Uterus (tissue), 4 donors: ENCODE results near the gene PRPF18. TPM values are rescaled to one million over a fixed set of nuclear protein-coding genes. Genes with fewer than 3 reads are reported as not detected.

Experiments used
- DNase-seq, 2 donors: peaks; one replicate each; pipeline ENCODE4 v3.0.0-alpha.2; 2019 to 2020
- H3K27ac ChIP-seq, 2 donors: fragments of 200-600 bp; sonication (generic); 1 replicate in 1 of 2; 2 replicates in 1 of 2; pipeline ENCODE4 v1.5.1; 2016 to 2018
- H3K27me3 ChIP-seq, 2 donors: fragments of 200-600 bp; sonication (generic); one replicate each; pipeline ENCODE4 v1.5.1; 2018 to 2019; ENCODE audit warnings: control low read depth in 1 of 2
- H3K36me3 ChIP-seq, 2 donors: fragments of 200-600 bp; sonication (generic); one replicate each; pipeline ENCODE4 v1.5.1; 2019; ENCODE audit warnings: control low read depth in 1 of 2
- H3K4me1 ChIP-seq, 2 donors: fragments of 200-600 bp; sonication (generic); one replicate each; pipeline ENCODE4 v1.5.1; 2018 to 2019; ENCODE audit warnings: control low read depth in 1 of 2
- H3K4me3 ChIP-seq, 2 donors: fragments of 200-600 bp; sonication (generic); 1 replicate in 1 of 2; 2 replicates in 1 of 2; pipeline ENCODE4 v1.5.1; 2018 to 2019; ENCODE audit warnings: mild to moderate bottlenecking in 1 of 2
- H3K9me3 ChIP-seq, 2 donors: fragments of 200-600 bp; sonication (generic); one replicate each; pipeline ENCODE4 v1.5.1; 2019; ENCODE audit warnings: control low read depth in 1 of 2
- CTCF ChIP-seq, 4 experiments: fragments of 200-600 bp in 2 of 4; fragments of 450-650 bp in 2 of 4; sonication (generic) in 2 of 4; IDR thresholded peaks; one replicate each; pipeline ENCODE4 v1.5.1; 2016 to 2019; ENCODE audit warnings: antibody characterized with exemption in 4 of 4, mild to moderate bottlenecking in 2 of 4, moderate library complexity in 1 of 4
- POLR2A ChIP-seq, 2 donors: fragments of 450-650 bp; IDR thresholded peaks; one replicate each; pipeline ENCODE4 v1.6.1; 2016; ENCODE audit warnings: antibody characterized with exemption in 2 of 2, mild to moderate bottlenecking in 1 of 2, moderate library complexity in 1 of 2
- intact Hi-C: fragments of 100-400 bp; cut with DNase I; formaldehyde crosslinking; loops from one replicate; pipeline ENCODE4 v1.15.1; 2023; ENCODE audit warnings: low total_unique reads
- total RNA-seq, 4 donors: library from RNA; depleted of rRNA in 3 of 4; stranded (reverse); fragments of >200 nt in 3 of 4; gene quantifications; one replicate each; pipeline versions ENCODE4 v1.1.0 to v1.2.4, GENCODE V29; 2014 to 2023
- donor health status: DM: yes; HTN: yes; CAD: no.

Gene PRPF18
- total RNA-seq, 4 donors from 2014 or later, result 5.6 to 61.4 (median 22.5) TPM

GRCh38 chr10:13669182-13669855 is 82.6 kb downstream of the PRPF18 start:
- H3K27me3 ChIP-seq, result no peaks in the 10 kb centered on the region
- no peaks in the 10 kb centered on the region for H3K4me1 ChIP-seq
- intact Hi-C loops, result no loop called here
- H3K4me3 ChIP-seq, result no peak overlapping the region
- H3K27ac ChIP-seq, result no peak overlapping the region
- TF ChIP-seq POLR2A (IDR thresholded peaks at IDR 0.05) (no peak), CTCF (IDR thresholded peaks at IDR 0.05) (no peak)
- H3K36me3 ChIP-seq, result no peaks in the 10 kb centered on the region
- DNase-seq, result no peak
- H3K9me3 ChIP-seq, result no peaks in the 10 kb centered on the region

DNA sequence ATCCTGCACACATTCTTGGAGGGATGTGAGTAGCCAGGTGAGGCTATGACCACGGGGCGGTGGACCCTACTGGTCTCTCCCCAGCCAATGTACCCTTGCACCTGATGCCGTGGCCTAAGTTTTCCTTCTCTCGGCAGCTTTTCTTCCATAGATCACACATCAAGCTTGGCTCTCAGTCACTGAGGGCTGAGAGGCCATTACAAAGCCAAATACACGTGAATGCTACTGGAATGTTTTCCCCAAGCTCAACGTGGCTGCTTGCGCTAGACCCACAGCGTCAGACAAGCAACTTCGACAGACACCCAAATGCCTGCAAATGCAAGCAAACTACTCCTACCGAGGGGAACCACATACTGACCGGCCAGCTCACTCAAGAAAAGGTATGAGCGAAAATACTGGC is 83.1 kb downstream of the PRPF18 start:
- H3K27me3 ChIP-seq, result no peaks in the 10 kb centered on the region
- no peak for TF ChIP-seq CTCF (IDR thresholded peaks at IDR 0.05)
- TF ChIP-seq POLR2A (IDR thresholded peaks at IDR 0.05), result no peak
- DNase-seq, result no peak
- intact Hi-C loops, result no loop called here
- no peaks in the 10 kb centered on the region for H3K36me3 ChIP-seq
- H3K4me1 ChIP-seq, result no peaks in the 10 kb centered on the region
- H3K9me3 ChIP-seq, result no peaks in the 10 kb centered on the region
- no peak overlapping the region for H3K27ac ChIP-seq
- H3K4me3 ChIP-seq, result no peak overlapping the region

- intact Hi-C loops, result no loop called here
- Histone ChIP-seq H3K27ac (no peak overlapping the region), H3K9me3 (no peaks in the 10 kb centered on the region), H3K36me3 (no peaks in the 10 kb centered on the region), H3K4me3 (no peak overlapping the region), H3K27me3 (no peaks in the 10 kb centered on the region), H3K4me1 (no peaks in the 10 kb centered on the region)
- TF ChIP-seq POLR2A (IDR thresholded peaks at IDR 0.05) (no peak), CTCF (IDR thresholded peaks at IDR 0.05) (no peak)
- no peak for DNase-seq
Observed at GRCh38 chr10:13670311-13670710, 83.5 kb downstream of the PRPF18 start.

DNA sequence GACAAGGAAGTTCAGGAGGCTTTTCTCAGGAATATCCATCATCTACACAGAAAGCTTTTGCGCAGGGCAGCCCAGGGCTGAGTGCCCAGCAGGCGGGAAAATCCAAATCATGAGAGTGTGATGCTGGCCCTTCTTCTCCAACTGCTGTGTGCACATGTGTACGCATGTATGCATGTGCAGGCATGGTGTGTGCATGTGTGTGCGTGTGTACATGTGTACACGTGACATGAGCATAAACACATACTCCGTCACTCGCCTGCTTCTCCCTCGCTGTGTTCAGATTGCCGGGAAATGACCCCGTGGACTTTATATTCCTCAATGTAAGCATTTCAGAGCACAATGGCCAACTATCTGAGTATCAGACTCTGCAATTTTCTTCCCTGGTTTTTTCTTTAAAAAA is 85.1 kb downstream of the PRPF18 start:
- Histone ChIP-seq H3K4me1 (no peaks in the 10 kb centered on the region), H3K36me3 (no peaks in the 10 kb centered on the region), H3K9me3 (no peaks in the 10 kb centered on the region), H3K27ac (no peak overlapping the region), H3K27me3 (no peaks in the 10 kb centered on the region), H3K4me3 (no peak overlapping the region)
- intact Hi-C loops, result no loop called here
- no peak for TF ChIP-seq CTCF (IDR thresholded peaks at IDR 0.05)
- TF ChIP-seq POLR2A (IDR thresholded peaks at IDR 0.05), result no peak
- no peak for DNase-seq

DNA sequence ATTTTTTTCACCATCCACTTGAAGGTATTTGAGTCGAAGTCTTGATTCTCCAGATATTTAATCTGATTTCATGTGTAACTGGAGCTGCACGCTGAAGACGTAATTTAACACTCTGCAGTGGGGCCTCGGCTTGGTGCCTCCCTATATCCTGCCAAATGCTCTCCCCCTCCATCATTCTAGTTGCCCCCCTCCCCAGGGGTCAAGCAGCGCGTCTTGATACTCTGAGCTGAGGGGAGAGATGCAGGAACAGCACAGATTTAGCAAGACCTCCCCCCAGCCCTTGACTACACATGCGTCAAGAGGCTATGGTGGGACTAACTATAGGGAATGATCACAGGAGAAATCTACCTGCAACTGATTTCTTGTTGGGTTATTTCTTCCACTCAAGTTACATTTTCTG is 85.8 kb downstream of the PRPF18 start:
- DNase-seq, result no peak
- TF ChIP-seq CTCF (IDR thresholded peaks at IDR 0.05) (no peak), POLR2A (IDR thresholded peaks at IDR 0.05) (no peak)
- H3K36me3 ChIP-seq, result no peaks in the 10 kb centered on the region
- H3K27ac ChIP-seq, result no peak overlapping the region
- no peaks in the 10 kb centered on the region for H3K27me3 ChIP-seq
- H3K4me3 ChIP-seq, result no peak overlapping the region
- no peaks in the 10 kb centered on the region for H3K4me1 ChIP-seq
- intact Hi-C loops, result no loop called here
- H3K9me3 ChIP-seq, result no peaks in the 10 kb centered on the region
